ENCODE measurements around the gene TARS3.

- TF ChIP-seq POLR2A (IDR thresholded peaks at IDR 0.05) (no peak), CTCF (IDR thresholded peaks at IDR 0.05) (peak; percentile 93 to 98 (median 96))
Observed at GRCh38 chr15:101641129-101641764, 83.0 kb downstream of the TARS3 start.

Data from right lobe of liver (tissue), 4 donors.